A673 (cell line): Measurements from ENCODE around the gene ATP2B2. TPM values are rescaled to one million over a fixed set of nuclear protein-coding genes. Genes with fewer than 3 reads are reported as not detected.

ENCODE experiments used
- BruUV-seq: library from RNA; stranded (reverse); fragments of 400-500 nt; replicated peaks from 2 replicates; lab custom pipeline; 2021; lab: Mats Ljungman, UMichigan
- CTCF ChIA-PET: fragments of 300-600 bp; sonication (Branson Sonifier 250); formaldehyde crosslinking; loops from one replicate; lab custom pipeline; 2022; ENCODE audit warnings: antibody characterized with exemption; lab: Charles Lee
- POLR2A ChIA-PET: fragments of 300-600 bp; sonication (Branson Sonifier 250); formaldehyde crosslinking; loops from one replicate; lab custom pipeline; 2022; ENCODE audit warnings: antibody characterized with exemption; ENCODE audit not compliant: low non-redundant PET; lab: Charles Lee
- DNase-seq: peaks from one replicate; pipeline ENCODE4 v3.0.0-alpha.2; 2015; ENCODE audit warnings: low spot score
- H3K27ac ChIP-seq: fragments of 200-600 bp; sonication (generic); 2 replicates; pipeline ENCODE4 v1.5.1; 2016; ENCODE audit warnings: mixed run types, low read depth, mild to moderate bottlenecking, mixed read lengths, antibody characterized with exemption, low read length; ENCODE audit not compliant: poor library complexity, severe bottlenecking
- H3K27me3 ChIP-seq: fragments of 200-600 bp; sonication (generic); replicated peaks from 2 replicates; pipeline ENCODE4 v1.6.1; 2017; ENCODE audit warnings: mixed run types, low read depth, mild to moderate bottlenecking, mixed read lengths, antibody characterized with exemption, low read length; ENCODE audit not compliant: insufficient read depth, poor library complexity
- H3K36me3 ChIP-seq: fragments of 200-600 bp; sonication (generic); 2 replicates; pipeline ENCODE4 v1.6.1; 2016; ENCODE audit warnings: mixed run types, mild to moderate bottlenecking, mixed read lengths, antibody characterized with exemption, low read length; ENCODE audit not compliant: insufficient read depth, poor library complexity, severe bottlenecking
- H3K4me1 ChIP-seq: fragments of 200-600 bp; sonication (generic); 2 replicates; pipeline ENCODE4 v1.6.1; 2017; ENCODE audit warnings: mixed run types, mild to moderate bottlenecking, mixed read lengths, antibody characterized with exemption, low read length; ENCODE audit not compliant: insufficient read depth, poor library complexity, severe bottlenecking
- H3K4me3 ChIP-seq: fragments of 200-600 bp; sonication (generic); 2 replicates; pipeline ENCODE4 v1.5.1; 2016; ENCODE audit warnings: low read depth, mixed run types, mild to moderate bottlenecking, mixed read lengths, low read length; ENCODE audit not compliant: poor library complexity, severe bottlenecking
- H3K9me3 ChIP-seq: fragments of 200-600 bp; sonication (generic); 2 replicates; pipeline ENCODE4 v1.6.1; 2016; ENCODE audit warnings: mixed run types, low read depth, mild to moderate bottlenecking, mixed read lengths, antibody characterized with exemption, low read length; ENCODE audit not compliant: poor library complexity, severe bottlenecking
- EZH2 ChIP-seq: fragments of 200-600 bp; sonication (generic); IDR thresholded peaks from 2 replicates; pipeline ENCODE4 v1.6.1; 2017; ENCODE audit warnings: borderline replicate concordance, low read depth, mild to moderate bottlenecking, mixed read lengths, antibody characterized with exemption, low read length; ENCODE audit not compliant: poor library complexity, severe bottlenecking
- intact Hi-C: fragments of 100-400 bp; cut with micrococcal nuclease; formaldehyde crosslinking; loops from one replicate; pipeline ENCODE4 v1.10.0; 2022; ENCODE audit not compliant: unreplicated experiment
- total RNA-seq: library from RNA; stranded (reverse); gene quantifications from 2 replicates; pipeline ENCODE4 v1.2.3, GENCODE V29; 2021
- TF ChIP-seq, protein P1 (sequence below): fragments of 300-800, 200-600 bp; sonication (generic); conservative IDR thresholded peaks from 2 replicates; pipeline ENCODE4 v1.5.1; 2017; ENCODE audit warnings: low read depth, mild to moderate bottlenecking, antibody characterized with exemption, low read length, moderate library complexity, mixed read lengths

The ATP2B2 gene
- total RNA-seq, 1 experiment from 2014 or later: 0.17 TPM

DNA sequence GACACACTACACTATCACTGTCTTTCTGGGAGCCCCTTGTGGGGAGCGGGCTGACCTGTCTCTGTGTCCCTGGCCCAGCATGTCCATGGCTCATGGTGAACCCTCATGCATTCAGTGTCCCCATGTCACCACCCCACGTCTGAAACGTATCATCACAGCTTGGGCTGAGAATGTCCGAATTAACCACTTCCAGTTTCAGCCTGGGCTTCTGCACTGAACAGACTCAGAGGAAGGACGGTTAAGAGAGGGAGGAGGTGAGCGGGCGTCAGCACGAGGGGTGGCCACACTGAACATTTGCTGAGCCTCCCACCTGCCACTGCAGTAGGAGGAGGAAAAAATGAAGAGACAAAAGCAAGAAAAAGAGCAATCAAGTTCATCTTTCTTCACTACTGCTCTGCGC lies 30.5 kb downstream of the ATP2B2 start:
- no peak for DNase-seq
- H3K9me3 ChIP-seq: no peaks in the 10 kb centered on the region
- H3K4me3 ChIP-seq: no peak overlapping the region
- no peaks in the 10 kb centered on the region for H3K36me3 ChIP-seq
- H3K4me1 ChIP-seq: no peaks in the 10 kb centered on the region
- CTCF ChIA-PET: no interaction called here
- H3K27me3 ChIP-seq: no peaks in the 10 kb centered on the region
- no TSS peak for BruUV-seq
- TF ChIP-seq, protein P1, sequence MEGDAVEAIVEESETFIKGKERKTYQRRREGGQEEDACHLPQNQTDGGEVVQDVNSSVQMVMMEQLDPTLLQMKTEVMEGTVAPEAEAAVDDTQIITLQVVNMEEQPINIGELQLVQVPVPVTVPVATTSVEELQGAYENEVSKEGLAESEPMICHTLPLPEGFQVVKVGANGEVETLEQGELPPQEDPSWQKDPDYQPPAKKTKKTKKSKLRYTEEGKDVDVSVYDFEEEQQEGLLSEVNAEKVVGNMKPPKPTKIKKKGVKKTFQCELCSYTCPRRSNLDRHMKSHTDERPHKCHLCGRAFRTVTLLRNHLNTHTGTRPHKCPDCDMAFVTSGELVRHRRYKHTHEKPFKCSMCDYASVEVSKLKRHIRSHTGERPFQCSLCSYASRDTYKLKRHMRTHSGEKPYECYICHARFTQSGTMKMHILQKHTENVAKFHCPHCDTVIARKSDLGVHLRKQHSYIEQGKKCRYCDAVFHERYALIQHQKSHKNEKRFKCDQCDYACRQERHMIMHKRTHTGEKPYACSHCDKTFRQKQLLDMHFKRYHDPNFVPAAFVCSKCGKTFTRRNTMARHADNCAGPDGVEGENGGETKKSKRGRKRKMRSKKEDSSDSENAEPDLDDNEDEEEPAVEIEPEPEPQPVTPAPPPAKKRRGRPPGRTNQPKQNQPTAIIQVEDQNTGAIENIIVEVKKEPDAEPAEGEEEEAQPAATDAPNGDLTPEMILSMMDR: no peak
- intact Hi-C loops: no loop called here
- POLR2A ChIA-PET: no interaction called here
- no peak overlapping the region for H3K27ac ChIP-seq

DNA sequence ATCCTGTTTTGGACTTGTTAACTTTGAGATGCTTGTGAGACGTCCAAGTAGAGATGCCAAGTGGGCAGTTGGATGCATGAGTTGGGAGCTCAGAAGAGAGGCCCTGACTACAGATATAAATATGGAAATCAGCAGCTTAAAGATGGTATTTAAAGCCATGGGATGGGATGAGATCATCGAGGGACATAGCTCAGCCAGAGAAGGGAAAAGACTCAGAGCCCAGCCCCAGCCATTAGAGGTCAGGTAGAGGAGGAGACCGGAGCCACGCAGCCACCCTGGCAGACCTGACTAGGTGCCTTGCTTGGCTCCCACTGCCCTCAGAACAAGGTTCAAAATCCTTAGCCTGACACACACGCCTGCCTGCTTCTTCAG lies 31.1 kb downstream of the ATP2B2 start:
- DNase-seq: no peak
- TF ChIP-seq, protein P1: no peak
- TF ChIP-seq EZH2: no peak
- Histone ChIP-seq H3K9me3 (no peaks in the 10 kb centered on the region), H3K4me1 (no peaks in the 10 kb centered on the region), H3K27ac (no peak overlapping the region), H3K27me3 (no peaks in the 10 kb centered on the region), H3K4me3 (no peak overlapping the region), H3K36me3 (no peaks in the 10 kb centered on the region)
- CTCF ChIA-PET: no interaction called here
- POLR2A ChIA-PET: no interaction called here
- BruUV-seq: no TSS peak
- intact Hi-C loops: no loop called here

DNA sequence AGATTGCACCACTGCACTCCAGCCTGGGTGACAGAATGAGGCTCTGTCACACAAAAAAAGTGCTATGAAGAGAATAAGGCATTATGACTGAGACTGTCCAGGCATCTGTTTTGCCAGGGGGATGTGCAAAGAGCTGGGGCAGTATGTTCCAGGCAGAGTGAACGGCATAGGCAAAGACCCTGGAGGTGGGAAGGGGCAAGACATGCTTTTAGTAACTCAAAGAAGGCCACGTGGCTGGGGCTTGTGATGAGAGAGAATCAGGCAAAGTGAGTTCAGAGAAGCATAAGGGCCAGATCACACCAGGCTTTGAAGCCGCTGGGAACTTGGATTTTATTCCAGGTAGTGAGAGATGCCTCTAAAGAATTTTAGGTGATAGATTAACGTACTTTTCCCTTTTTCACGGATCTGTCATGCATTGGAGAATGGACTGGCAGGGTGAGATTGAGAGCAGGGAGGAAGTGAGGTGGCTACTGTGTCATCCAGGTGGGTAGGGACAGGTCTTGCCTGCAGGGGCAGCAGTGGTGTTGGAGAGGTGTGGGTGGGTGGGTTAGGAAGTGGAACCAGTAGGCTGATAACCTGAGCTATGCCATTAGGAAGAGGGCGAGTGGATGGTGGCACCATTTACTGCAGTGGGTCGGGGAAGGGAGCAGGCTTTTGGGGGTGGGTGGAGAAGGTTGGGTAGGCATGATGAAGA lies 31.7 kb downstream of the ATP2B2 start:
- no peaks in the 10 kb centered on the region for H3K27me3 ChIP-seq
- H3K4me1 ChIP-seq: no peaks in the 10 kb centered on the region
- CTCF ChIA-PET: no interaction called here
- TF ChIP-seq EZH2: no peak
- TF ChIP-seq, protein P1: no peak
- no peak overlapping the region for H3K4me3 ChIP-seq
- BruUV-seq: no TSS peak
- DNase-seq: no peak
- H3K27ac ChIP-seq: no peak overlapping the region
- H3K36me3 ChIP-seq: no peaks in the 10 kb centered on the region
- intact Hi-C loops: no loop called here
- no peaks in the 10 kb centered on the region for H3K9me3 ChIP-seq
- POLR2A ChIA-PET: no interaction called here
